H1 (cell line): ENCODE measurements around the gene CMPK2.

Experiments
- EP300 ChIP-seq, 2 experiments: IDR thresholded peaks; 1 replicate in 1 of 2; 2 replicates in 1 of 2; pipeline ENCODE4 v1.6.1; 2011 to 2012; ENCODE audit warnings: low read depth in 2 of 2, low read length in 2 of 2, mild to moderate bottlenecking in 2 of 2, borderline replicate concordance in 1 of 2, inconsistent platforms in 1 of 2, moderate library complexity in 1 of 2
- EZH2 ChIP-seq: fragments of 200-600 bp; sonication (generic); IDR thresholded peaks from 2 replicates; pipeline ENCODE4 v1.7.1; 2012; ENCODE audit warnings: low read depth, mild to moderate bottlenecking, moderate library complexity, low read length, inconsistent platforms; ENCODE audit not compliant: severe bottlenecking
- GTF2F1 ChIP-seq: IDR thresholded peaks from 2 replicates; pipeline ENCODE4 v1.6.1; 2012; ENCODE audit warnings: low read depth, low read length, improper control_type of control experiment, borderline replicate concordance
- RFX5 ChIP-seq: IDR thresholded peaks from 2 replicates; pipeline ENCODE4 v1.6.1; 2011; ENCODE audit warnings: low read depth, low read length, improper control_type of control experiment, borderline replicate concordance
- SIN3A ChIP-seq, 2 experiments: IDR thresholded peaks in 1 of 2; conservative IDR thresholded peaks in 1 of 2; 2 replicates each; pipeline ENCODE4 v1.6.1; 2011 to 2012; ENCODE audit warnings: low read length in 2 of 2, improper control_type of control experiment in 1 of 2, low read depth in 1 of 2, mild to moderate bottlenecking in 1 of 2
- TF ChIP-seq, protein P1 (sequence below), 3 experiments: IDR thresholded peaks; 1 replicate in 2 of 3; 2 replicates in 1 of 3; pipeline versions ENCODE4 v1.5.1 to v1.6.1; 2011; ENCODE audit warnings: low read length in 3 of 3, mild to moderate bottlenecking in 3 of 3, inconsistent platforms in 2 of 3, low read depth in 1 of 3, moderate library complexity in 1 of 3; ENCODE audit not compliant: insufficient read depth in 1 of 3; ENCODE audit errors: control extremely low read depth in 1 of 3
- TF ChIP-seq, protein P2 (sequence below): IDR thresholded peaks from 2 replicates; pipeline ENCODE4 v1.6.1; 2011; ENCODE audit warnings: low read length, improper control_type of control experiment

- TF ChIP-seq, protein P1, sequence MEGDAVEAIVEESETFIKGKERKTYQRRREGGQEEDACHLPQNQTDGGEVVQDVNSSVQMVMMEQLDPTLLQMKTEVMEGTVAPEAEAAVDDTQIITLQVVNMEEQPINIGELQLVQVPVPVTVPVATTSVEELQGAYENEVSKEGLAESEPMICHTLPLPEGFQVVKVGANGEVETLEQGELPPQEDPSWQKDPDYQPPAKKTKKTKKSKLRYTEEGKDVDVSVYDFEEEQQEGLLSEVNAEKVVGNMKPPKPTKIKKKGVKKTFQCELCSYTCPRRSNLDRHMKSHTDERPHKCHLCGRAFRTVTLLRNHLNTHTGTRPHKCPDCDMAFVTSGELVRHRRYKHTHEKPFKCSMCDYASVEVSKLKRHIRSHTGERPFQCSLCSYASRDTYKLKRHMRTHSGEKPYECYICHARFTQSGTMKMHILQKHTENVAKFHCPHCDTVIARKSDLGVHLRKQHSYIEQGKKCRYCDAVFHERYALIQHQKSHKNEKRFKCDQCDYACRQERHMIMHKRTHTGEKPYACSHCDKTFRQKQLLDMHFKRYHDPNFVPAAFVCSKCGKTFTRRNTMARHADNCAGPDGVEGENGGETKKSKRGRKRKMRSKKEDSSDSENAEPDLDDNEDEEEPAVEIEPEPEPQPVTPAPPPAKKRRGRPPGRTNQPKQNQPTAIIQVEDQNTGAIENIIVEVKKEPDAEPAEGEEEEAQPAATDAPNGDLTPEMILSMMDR (IDR thresholded peaks at IDR 0.05; ENCODE audit: control extremely low read depth in 1 of 3, insufficient read depth in 1 of 3, low read depth in 1 of 3, low read length in 3 of 3): no peak
- no peak for TF ChIP-seq GTF2F1
- TF ChIP-seq SIN3A (conservative IDR thresholded peaks at IDR 0.05 in 1 of 2, IDR thresholded peaks at IDR 0.05 in 1 of 2; ENCODE audit: low read depth in 1 of 2, low read length in 2 of 2): no peak
- no peak for TF ChIP-seq EZH2
- TF ChIP-seq EP300 (IDR thresholded peaks at IDR 0.05; ENCODE audit: borderline replicate concordance in 1 of 2, low read depth in 2 of 2, low read length in 2 of 2): no peak
- TF ChIP-seq, protein P2, sequence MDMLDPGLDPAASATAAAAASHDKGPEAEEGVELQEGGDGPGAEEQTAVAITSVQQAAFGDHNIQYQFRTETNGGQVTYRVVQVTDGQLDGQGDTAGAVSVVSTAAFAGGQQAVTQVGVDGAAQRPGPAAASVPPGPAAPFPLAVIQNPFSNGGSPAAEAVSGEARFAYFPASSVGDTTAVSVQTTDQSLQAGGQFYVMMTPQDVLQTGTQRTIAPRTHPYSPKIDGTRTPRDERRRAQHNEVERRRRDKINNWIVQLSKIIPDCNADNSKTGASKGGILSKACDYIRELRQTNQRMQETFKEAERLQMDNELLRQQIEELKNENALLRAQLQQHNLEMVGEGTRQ: no peak
- TF ChIP-seq RFX5: no peak
Observed at GRCh38 chr2:6814869-6815268, 50.8 kb downstream of the CMPK2 start.
